Right lobe of liver (tissue), 6 donors: ENCODE measurements around the gene FAM171A1. TPM values are rescaled to one million over a fixed set of nuclear protein-coding genes. Genes with fewer than 3 reads are reported as not detected.
"Not testable (repeated sequence)": the region's sequence is repeated elsewhere in the genome, so short reads cannot be mapped to it uniquely, and the experiment has no call there.

ENCODE experiments used
- ATAC-seq, 4 donors: fragments of 200-7000 bp; cut with Tn5 transposase; one replicate each; pipeline ENCODE4 v1.9.1; 2020; ENCODE audit warnings: mild to moderate bottlenecking in 4 of 4, moderate library complexity in 4 of 4
- DNase-seq, 3 donors: peaks; one replicate each; pipeline ENCODE4 v3.0.0-alpha.2; 2020
- H3K27ac ChIP-seq, 3 donors: fragments of 200-600 bp; one replicate each; pipeline ENCODE4 v1.8.0; 2022
- H3K27me3 ChIP-seq, 2 donors: fragments of 200-600 bp; one replicate each; pipeline ENCODE4 v1.8.0; 2022
- H3K36me3 ChIP-seq, 4 donors: fragments of 200-600 bp; sonication (generic) in 1 of 4; one replicate each; pipeline versions ENCODE4 v1.5.1 to v1.8.0; 2017 to 2022; ENCODE audit warnings: control low read depth in 1 of 4
- H3K4me1 ChIP-seq, 4 donors: fragments of 200-600 bp; sonication (generic) in 1 of 4; one replicate each; pipeline versions ENCODE4 v1.5.1 to v1.8.0; 2017 to 2022; ENCODE audit warnings: control low read depth in 1 of 4
- H3K4me3 ChIP-seq, 3 donors: fragments of 200-600 bp; one replicate each; pipeline ENCODE4 v1.8.0; 2022
- H3K9me3 ChIP-seq, 4 donors: fragments of 200-600 bp; sonication (generic) in 1 of 4; one replicate each; pipeline versions ENCODE4 v1.5.1 to v1.8.0; 2017 to 2022; ENCODE audit warnings: control low read depth in 1 of 4
- POLR2A ChIP-seq: fragments of 450-650 bp; IDR thresholded peaks from one replicate; pipeline ENCODE4 v1.6.1; 2017; ENCODE audit warnings: antibody characterized with exemption, mild to moderate bottlenecking
- WGBS: methylation state at CpG from one replicate; pipeline ENCODE4 v1.1.6; 2018; ENCODE audit warnings: low coverage, low lambda C conversion rate; ENCODE audit not compliant: insufficient coverage; ENCODE audit errors: missing lambda C conversion rate; 5-methylcytosine and 5-hydroxymethylcytosine counted together
- intact Hi-C, 2 donors: fragments of 100-400 bp; cut with DNase I; formaldehyde crosslinking; loops; one replicate each; pipeline versions ENCODE4 v1.11.2 to v1.14.1; 2022
- total RNA-seq, 6 experiments: library from RNA; depleted of rRNA in 2 of 6; stranded (reverse); fragments of >200 nt in 2 of 6; fragmentation: NEBNext Ultra II Directional in 3 of 6; extraction: Animal tissue kit (Norgen Biotek cat#: 25700) in 3 of 6; gene quantifications; one replicate each; pipeline versions ENCODE4 v1.1.0 to v1.2.4, GENCODE V29; 2016 to 2023
- TF ChIP-seq, protein P1 (sequence below), 4 donors: fragments of 200-600 bp in 3 of 4; fragments of 450-650 bp in 1 of 4; IDR thresholded peaks; one replicate each; pipeline versions ENCODE4 v1.5.1 to v1.8.0; 2016 to 2022; ENCODE audit warnings: antibody characterized with exemption in 4 of 4, mild to moderate bottlenecking in 2 of 4
- donor health status: DM: no; HTN: yes; CAD: no.
- donor health status: DM: no; HTN: no; CAD: no.
- donor health status: DM: no; HTN: no; CAD: no.
- donor health status: DM: no; HTN: yes; CAD: no.
- donor health status: DM: no; HTN: yes; CAD: no.

The FAM171A1 gene
- total RNA-seq, 6 experiments from 2014 or later: 6.1 to 12.1 (median 10.3) TPM

DNA sequence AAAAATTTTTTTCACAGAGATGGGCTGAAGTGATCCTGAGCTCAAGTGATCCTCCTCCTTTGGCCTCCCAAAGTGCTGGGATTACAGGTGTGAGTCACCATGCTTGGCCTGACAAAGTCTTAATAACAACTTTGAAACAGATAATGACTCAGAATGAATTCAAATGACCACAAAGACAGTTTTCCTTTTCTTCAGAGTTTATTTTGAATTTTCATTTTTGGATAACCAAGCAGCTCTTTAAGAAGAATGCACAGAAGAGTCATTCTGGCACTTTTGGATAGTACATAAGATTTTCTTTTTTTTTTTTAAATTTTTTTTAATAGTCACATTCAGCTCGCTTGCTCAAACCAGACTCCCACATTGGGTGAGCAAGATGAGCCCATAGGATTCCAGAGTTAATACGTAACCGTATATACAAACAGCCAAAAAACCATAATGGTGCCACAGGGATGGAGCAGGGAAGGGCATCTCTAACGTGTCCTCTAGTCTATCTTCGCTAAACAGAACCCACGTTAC is 159.6 kb downstream of the FAM171A1 start:
- TF ChIP-seq POLR2A: no peak
- TF ChIP-seq, protein P1, sequence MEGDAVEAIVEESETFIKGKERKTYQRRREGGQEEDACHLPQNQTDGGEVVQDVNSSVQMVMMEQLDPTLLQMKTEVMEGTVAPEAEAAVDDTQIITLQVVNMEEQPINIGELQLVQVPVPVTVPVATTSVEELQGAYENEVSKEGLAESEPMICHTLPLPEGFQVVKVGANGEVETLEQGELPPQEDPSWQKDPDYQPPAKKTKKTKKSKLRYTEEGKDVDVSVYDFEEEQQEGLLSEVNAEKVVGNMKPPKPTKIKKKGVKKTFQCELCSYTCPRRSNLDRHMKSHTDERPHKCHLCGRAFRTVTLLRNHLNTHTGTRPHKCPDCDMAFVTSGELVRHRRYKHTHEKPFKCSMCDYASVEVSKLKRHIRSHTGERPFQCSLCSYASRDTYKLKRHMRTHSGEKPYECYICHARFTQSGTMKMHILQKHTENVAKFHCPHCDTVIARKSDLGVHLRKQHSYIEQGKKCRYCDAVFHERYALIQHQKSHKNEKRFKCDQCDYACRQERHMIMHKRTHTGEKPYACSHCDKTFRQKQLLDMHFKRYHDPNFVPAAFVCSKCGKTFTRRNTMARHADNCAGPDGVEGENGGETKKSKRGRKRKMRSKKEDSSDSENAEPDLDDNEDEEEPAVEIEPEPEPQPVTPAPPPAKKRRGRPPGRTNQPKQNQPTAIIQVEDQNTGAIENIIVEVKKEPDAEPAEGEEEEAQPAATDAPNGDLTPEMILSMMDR (IDR thresholded peaks at IDR 0.05): no peak
- WGBS: 87% methylated on average over 6 of the region's 6 CpGs
- Histone ChIP-seq H3K4me1 (no peaks in the 10 kb centered on the region), H3K27ac (no peak overlapping the region), H3K9me3 (no peaks in the 10 kb centered on the region), H3K27me3 (no peaks in the 10 kb centered on the region), H3K36me3 (no peaks in the 10 kb centered on the region), H3K4me3 (no peak overlapping the region)
- intact Hi-C loops: no loop called here
- ATAC-seq (no peak), DNase-seq (no peak)

DNA sequence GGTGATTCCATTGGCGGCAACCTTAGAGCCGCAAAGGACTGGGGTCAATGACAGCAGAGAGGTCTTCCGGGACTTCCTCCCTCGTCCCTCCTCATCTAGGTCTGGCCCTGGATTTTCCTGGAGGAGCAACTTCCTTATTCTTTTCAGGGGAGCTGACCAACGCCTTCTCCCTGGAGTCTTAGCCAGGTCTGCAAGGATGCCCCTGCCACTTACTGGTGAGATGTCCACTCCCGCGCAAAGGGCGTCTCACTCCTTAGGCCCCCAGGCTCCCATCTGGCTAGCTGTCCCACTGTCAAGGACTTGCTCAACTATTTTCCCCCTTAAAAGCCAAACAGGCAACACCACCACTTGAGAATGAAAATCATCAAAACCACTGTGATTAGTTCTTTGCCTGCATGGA is 160.6 kb downstream of the FAM171A1 start:
- ATAC-seq: peak in 2 of 4 donors; percentile 6 to 7
- intact Hi-C loops: no loop called here
- Histone ChIP-seq H3K4me3 (no peak overlapping the region), H3K9me3 (no peaks in the 10 kb centered on the region), H3K36me3 (no peaks in the 10 kb centered on the region), H3K27me3 (no peaks in the 10 kb centered on the region), H3K27ac (no peak overlapping the region), H3K4me1 (no peaks in the 10 kb centered on the region)
- TF ChIP-seq POLR2A: no peak
- 89% methylated on average over 6 of the region's 8 CpGs for WGBS
- DNase-seq: no peak

DNA sequence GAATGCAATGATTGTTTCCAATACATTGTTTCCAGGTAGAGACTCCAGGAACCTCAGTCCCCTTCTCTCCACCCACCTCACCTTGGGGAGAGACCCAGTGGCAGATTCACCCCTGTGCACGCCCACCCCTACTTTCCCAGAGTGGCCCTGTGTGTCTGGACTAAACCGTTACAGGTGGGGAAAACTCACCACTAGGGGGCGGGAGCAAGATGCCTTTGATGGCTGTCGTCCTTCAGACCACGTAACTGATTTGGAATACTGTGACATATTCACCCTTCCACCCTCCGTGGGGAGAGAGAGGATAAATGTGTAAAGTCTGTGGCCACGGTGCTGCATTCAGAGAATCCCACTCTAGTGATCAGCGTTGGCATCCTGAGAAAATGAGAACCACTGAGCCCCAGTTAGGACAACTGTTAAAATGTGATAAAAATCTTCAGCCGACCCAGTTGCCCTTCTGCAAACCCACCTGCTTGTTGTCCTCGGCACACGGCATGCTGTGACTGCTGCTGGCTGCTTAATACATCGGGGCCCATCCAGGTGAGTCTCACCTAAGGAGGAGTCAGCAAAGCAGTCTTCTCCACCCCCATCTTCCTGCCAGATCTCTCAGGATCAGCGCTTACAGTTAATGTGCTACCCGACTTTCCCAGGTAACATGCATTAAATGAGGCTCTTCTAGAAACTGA is 161.1 kb downstream of the FAM171A1 start:
- no peaks in the 10 kb centered on the region for H3K9me3 ChIP-seq
- 16% methylated on average over 13 of the region's 14 CpGs for whole genome bisulfite sequencing
- ATAC-seq (peak; percentile 90 to 96 (median 94)), DNase-seq (peak; percentile 76 to 84 (median 78))
- no peak overlapping the region for H3K4me3 ChIP-seq
- H3K36me3 ChIP-seq: no peaks in the 10 kb centered on the region
- H3K4me1 ChIP-seq: no peaks in the 10 kb centered on the region
- TF ChIP-seq, protein P1 (IDR thresholded peaks at IDR 0.05): peak; percentile 69 to 90 (median 87)
- no peak for TF ChIP-seq POLR2A
- H3K27me3 ChIP-seq: no peaks in the 10 kb centered on the region
- no peak overlapping the region for H3K27ac ChIP-seq
- intact Hi-C loops: loop anchor here in 1 of 2 donors (5.0 kb wide), 1 partner anchor 162 kb away; the partner anchor contains the start of gene FAM171A1

- Histone ChIP-seq H3K4me3 (no peak overlapping the region), H3K9me3 (no peaks in the 10 kb centered on the region), H3K27ac (no peak overlapping the region), H3K27me3 (no peaks in the 10 kb centered on the region), H3K4me1 (no peaks in the 10 kb centered on the region), H3K36me3 (no peaks in the 10 kb centered on the region)
- WGBS: 68% methylated on average over 2 of the region's 2 CpGs
- no peak for TF ChIP-seq POLR2A
- TF ChIP-seq, protein P1 (IDR thresholded peaks at IDR 0.05): no peak
- ATAC-seq: no peak
- DNase-seq: no peak
- intact Hi-C loops: loop anchor here in 1 of 2 donors (5.0 kb wide), 1 partner anchor 164 kb away; the partner anchor contains the start of gene FAM171A1
Observed at GRCh38 chr10:15208221-15208620, 162.9 kb downstream of the FAM171A1 start.

DNA sequence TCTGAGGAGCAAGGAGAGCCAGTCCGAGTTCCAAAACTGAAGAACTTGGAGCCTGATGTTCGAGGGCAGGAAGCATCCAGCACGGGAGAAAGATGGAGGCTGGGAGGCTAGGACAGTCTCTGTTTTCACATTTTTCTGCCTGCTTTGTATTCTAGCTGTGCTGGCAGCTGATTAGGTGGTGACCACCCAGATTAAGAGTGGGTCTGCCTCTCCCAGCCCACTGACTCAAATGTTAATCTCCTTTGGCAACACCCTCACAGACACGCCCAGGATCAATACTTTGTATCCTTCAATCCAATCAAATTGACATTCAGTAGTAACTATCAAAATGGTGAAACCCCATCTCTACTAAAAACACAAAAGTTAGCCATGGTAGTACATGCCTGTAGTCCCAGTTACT is 163.7 kb downstream of the FAM171A1 start:
- not testable (repeated sequence) for ATAC-seq, H3K27ac ChIP-seq
- intact Hi-C loops: loop anchor here in 1 of 2 donors (5.0 kb wide), 1 partner anchor 165 kb away; the partner anchor contains the start of gene FAM171A1

More for the DNA sequence above, 163.7 kb downstream of the FAM171A1 start:
- 100% methylated on average over 4 of the region's 4 CpGs for WGBS
- not testable (repeated sequence) for H3K9me3 ChIP-seq, H3K4me1 ChIP-seq, H3K4me3 ChIP-seq, H3K36me3 ChIP-seq, H3K27me3 ChIP-seq
- DNase-seq: peak in 1 of 3 donors; percentile 11
